Thoracic aorta (tissue), 2 donors: ENCODE data around the gene NAGPA. TPM values are rescaled to one million over a fixed set of nuclear protein-coding genes. Genes with fewer than 3 reads are reported as not detected.

Source experiments
- ATAC-seq: fragments of 150-250 bp; one replicate; pipeline ENCODE4 v1.8.0; 2017; ENCODE audit warnings: low read depth; ENCODE audit not compliant: insufficient number of reproducible peaks, low FRiP score
- DNase-seq: peaks from one replicate; pipeline ENCODE4 v3.0.0-alpha.2; 2020; ENCODE audit warnings: low spot score
- H3K27ac ChIP-seq, 2 donors: fragments of 200-600 bp; sonication (generic); 1 replicate in 1 of 2; 2 replicates in 1 of 2; pipeline ENCODE4 v1.5.1; 2016; ENCODE audit warnings: mild to moderate bottlenecking in 2 of 2, moderate library complexity in 2 of 2
- H3K27me3 ChIP-seq: fragments of 200-600 bp; sonication (generic); replicated peaks from 2 replicates; pipeline ENCODE4 v1.6.0; 2016; ENCODE audit warnings: mild to moderate bottlenecking; ENCODE audit not compliant: insufficient read depth
- H3K36me3 ChIP-seq: fragments of 200-600 bp; sonication (generic); one replicate; pipeline ENCODE4 v1.5.1; 2016
- H3K4me1 ChIP-seq, 2 donors: fragments of 200-600 bp; sonication (generic); 1 replicate in 1 of 2; 2 replicates in 1 of 2; pipeline versions ENCODE4 v1.5.1 to v1.6.0; 2016; ENCODE audit warnings: low read depth in 2 of 2, mild to moderate bottlenecking in 1 of 2; ENCODE audit not compliant: control insufficient read depth in 1 of 2
- H3K4me3 ChIP-seq: fragments of 200-600 bp; sonication (generic); 2 replicates; pipeline ENCODE4 v1.5.1; 2016; ENCODE audit warnings: mild to moderate bottlenecking
- H3K9me3 ChIP-seq: fragments of 200-600 bp; sonication (generic); 2 replicates; pipeline ENCODE4 v1.5.1; 2016
- CTCF ChIP-seq: fragments of 200-600 bp; sonication (generic); IDR thresholded peaks from one replicate; pipeline ENCODE4 v1.5.1; 2019; ENCODE audit warnings: antibody characterized with exemption
- total RNA-seq, 2 donors: library from RNA; depleted of rRNA; stranded (reverse); fragments of >200 nt; gene quantifications; one replicate each; pipeline versions ENCODE4 v1.1.0 to v1.2.3, GENCODE V29; 2016

The NAGPA gene
- total RNA-seq, 2 donors from 2014 or later, result 35.3 to 55.2 TPM

GRCh38 chr16:5026664-5027063 lies 7.1 kb downstream of the NAGPA start:
- Histone ChIP-seq H3K9me3 (no peaks in the 10 kb centered on the region), H3K4me1 (no peaks in the 10 kb centered on the region), H3K4me3 (no peak overlapping the region), H3K36me3 (peaks cover 4% of the 10 kb centered on the region), H3K27me3 (no peaks in the 10 kb centered on the region), H3K27ac (no peak overlapping the region)
- TF ChIP-seq CTCF, result no peak
- no peak for DNase-seq
- ATAC-seq, result no peak

- ATAC-seq (no peak), DNase-seq (no peak)
- Histone ChIP-seq H3K36me3 (peaks cover 4% of the 10 kb centered on the region), H3K4me1 (no peaks in the 10 kb centered on the region), H3K27ac (no peak overlapping the region), H3K9me3 (no peaks in the 10 kb centered on the region), H3K4me3 (no peak overlapping the region), H3K27me3 (no peaks in the 10 kb centered on the region)
- no peak for TF ChIP-seq CTCF
These were observed 8.5 kb downstream of the NAGPA start for GRCh38 chr16:5025171-5025632.

GRCh38 chr16:5024632-5025031 lies 9.1 kb downstream of the NAGPA start:
- ATAC-seq, result no peak
- no peaks in the 10 kb centered on the region for H3K9me3 ChIP-seq
- H3K4me3 ChIP-seq, result no peak overlapping the region
- peaks cover 4% of the 10 kb centered on the region for H3K36me3 ChIP-seq
- no peaks in the 10 kb centered on the region for H3K27me3 ChIP-seq
- no peak for DNase-seq
- no peak overlapping the region for H3K27ac ChIP-seq
- no peaks in the 10 kb centered on the region for H3K4me1 ChIP-seq
- no peak for TF ChIP-seq CTCF

GRCh38 chr16:5022521-5022920 lies 11.2 kb downstream of the NAGPA start:
- DNase-seq (no peak), ATAC-seq (no peak)
- no peak overlapping the region for H3K27ac ChIP-seq
- H3K9me3 ChIP-seq, result no peaks in the 10 kb centered on the region
- H3K36me3 ChIP-seq, result peaks cover 4% of the 10 kb centered on the region
- TF ChIP-seq CTCF, result no peak
- no peaks in the 10 kb centered on the region for H3K4me1 ChIP-seq
- H3K27me3 ChIP-seq, result no peaks in the 10 kb centered on the region
- no peak overlapping the region for H3K4me3 ChIP-seq

- Histone ChIP-seq H3K27me3 (no peaks in the 10 kb centered on the region), H3K9me3 (no peaks in the 10 kb centered on the region), H3K4me3 (no peak overlapping the region), H3K36me3 (no peaks in the 10 kb centered on the region), H3K27ac (no peak overlapping the region), H3K4me1 (no peaks in the 10 kb centered on the region)
- no peak for TF ChIP-seq CTCF
- DNase-seq (no peak), ATAC-seq (no peak)
These were observed 13.2 kb downstream of the NAGPA start for GRCh38 chr16:5020551-5020950.
